Measurements from ENCODE around the gene SLX1A. TPM values are rescaled to one million over a fixed set of nuclear protein-coding genes. Genes with fewer than 3 reads are reported as not detected.
"Not testable (repeated sequence)": the region's sequence is repeated elsewhere in the genome, so short reads cannot be mapped to it uniquely, and the experiment has no call there.

SLX1A gene
- total RNA-seq, 1 donor from 2014 or later: 27.6 TPM

GRCh38 chr16:30186444-30186781 lies 7.3 kb upstream of the SLX1A start:
- H3K4me3 Mint-ChIP-seq: no peak overlapping the region
- no peak for DNase-seq (ENCODE audit: extremely low spot score, unreplicated experiment)
- H3K36me3 Mint-ChIP-seq: no peaks in the 10 kb centered on the region
- peaks cover 5% of the 10 kb centered on the region for H3K4me1 Mint-ChIP-seq (ENCODE audit: unreplicated experiment)
- H3K9me3 Mint-ChIP-seq: no peaks in the 10 kb centered on the region
- no peaks in the 10 kb centered on the region for H3K27me3 Mint-ChIP-seq
- TF ChIP-seq CTCF (conservative IDR thresholded peaks at IDR 0.05): no peak
- no peak overlapping the region for H3K27ac Mint-ChIP-seq

GRCh38 chr16:30186782-30187555 lies 6.7 kb upstream of the SLX1A start:
- peak; percentile 78 for DNase-seq (ENCODE audit: extremely low spot score, unreplicated experiment)
- Mint-ChIP-seq H3K4me1 (ENCODE audit: unreplicated experiment) (peaks cover 5% of the 10 kb centered on the region), H3K27me3 (no peaks in the 10 kb centered on the region), H3K27ac (no peak overlapping the region), H3K36me3 (no peaks in the 10 kb centered on the region), H3K4me3 (no peak overlapping the region), H3K9me3 (no peaks in the 10 kb centered on the region)
- peak; percentile 65 for TF ChIP-seq CTCF (conservative IDR thresholded peaks at IDR 0.05)

- H3K27ac Mint-ChIP-seq: no peak overlapping the region
- H3K27me3 Mint-ChIP-seq: no peaks in the 10 kb centered on the region
- no peak overlapping the region for H3K4me3 Mint-ChIP-seq
- DNase-seq (ENCODE audit: extremely low spot score, unreplicated experiment): no peak
- H3K36me3 Mint-ChIP-seq: no peaks in the 10 kb centered on the region
- no peaks in the 10 kb centered on the region for H3K9me3 Mint-ChIP-seq
- no peak for TF ChIP-seq CTCF (conservative IDR thresholded peaks at IDR 0.05)
- H3K4me1 Mint-ChIP-seq (ENCODE audit: unreplicated experiment): peaks cover 5% of the 10 kb centered on the region
Measured at GRCh38 chr16:30187556-30187865, 6.2 kb upstream of the SLX1A start.

- H3K27me3 Mint-ChIP-seq: no peaks in the 10 kb centered on the region
- H3K4me3 Mint-ChIP-seq: no peak overlapping the region
- H3K27ac Mint-ChIP-seq: no peak overlapping the region
- no peak for DNase-seq (ENCODE audit: extremely low spot score, unreplicated experiment)
- H3K9me3 Mint-ChIP-seq: no peaks in the 10 kb centered on the region
- no peak for TF ChIP-seq CTCF (conservative IDR thresholded peaks at IDR 0.05)
- H3K4me1 Mint-ChIP-seq (ENCODE audit: unreplicated experiment): peaks cover 5% of the 10 kb centered on the region
- H3K36me3 Mint-ChIP-seq: no peaks in the 10 kb centered on the region
Measured at GRCh38 chr16:30187971-30188561, 5.6 kb upstream of the SLX1A start.

- H3K36me3 Mint-ChIP-seq; H3K27ac Mint-ChIP-seq; H3K9me3 Mint-ChIP-seq; DNase-seq (ENCODE audit: extremely low spot score, unreplicated experiment); H3K4me1 Mint-ChIP-seq (ENCODE audit: unreplicated experiment); H3K27me3 Mint-ChIP-seq; H3K4me3 Mint-ChIP-seq: not testable (repeated sequence)
Measured at GRCh38 chr16:30191158-30191557, 2.5 kb upstream of the SLX1A start.

- not testable (repeated sequence) for DNase-seq (ENCODE audit: extremely low spot score, unreplicated experiment); H3K27ac Mint-ChIP-seq; H3K36me3 Mint-ChIP-seq; H3K9me3 Mint-ChIP-seq; H3K27me3 Mint-ChIP-seq; H3K4me3 Mint-ChIP-seq; H3K4me1 Mint-ChIP-seq (ENCODE audit: unreplicated experiment)
Measured at GRCh38 chr16:30193098-30193497, 577 bp upstream of the SLX1A start.

- not testable (repeated sequence) for H3K4me3 Mint-ChIP-seq; H3K4me1 Mint-ChIP-seq (ENCODE audit: unreplicated experiment); H3K27ac Mint-ChIP-seq; H3K27me3 Mint-ChIP-seq; DNase-seq (ENCODE audit: extremely low spot score, unreplicated experiment); H3K36me3 Mint-ChIP-seq; H3K9me3 Mint-ChIP-seq
Measured at GRCh38 chr16:30194172-30194925, 674 bp downstream of the SLX1A start.

GRCh38 chr16:30197001-30197400 lies 3.3 kb downstream of the SLX1A start:
- H3K9me3 Mint-ChIP-seq; H3K4me3 Mint-ChIP-seq; H3K36me3 Mint-ChIP-seq; DNase-seq (ENCODE audit: extremely low spot score, unreplicated experiment); H3K27me3 Mint-ChIP-seq; H3K27ac Mint-ChIP-seq; H3K4me1 Mint-ChIP-seq (ENCODE audit: unreplicated experiment): not testable (repeated sequence)

GRCh38 chr16:30199049-30199448 lies 5.4 kb downstream of the SLX1A start, which contains the start of gene SULT1A3:
SULT1A3 (plus strand) TSS chr16:30199255; CDS start chr16:30200729, 1,474 bp downstream.
- not testable (repeated sequence) for H3K9me3 Mint-ChIP-seq; H3K27me3 Mint-ChIP-seq; H3K36me3 Mint-ChIP-seq; H3K27ac Mint-ChIP-seq; H3K4me3 Mint-ChIP-seq; H3K4me1 Mint-ChIP-seq (ENCODE audit: unreplicated experiment); DNase-seq (ENCODE audit: extremely low spot score, unreplicated experiment)

Data from type B pancreatic cell (in vitro differentiated cells).